Muscle layer of colon (tissue), 2 donors: Measurements from ENCODE around the gene OGFR.
"Not testable (repeated sequence)": the region's sequence is repeated elsewhere in the genome, so short reads cannot be mapped to it uniquely, and the experiment has no call there.

Source experiments
- H3K27ac ChIP-seq: one replicate; pipeline ENCODE4 v1.7.0; 2013; ENCODE audit warnings: low read depth, mild to moderate bottlenecking, low read length, moderate library complexity
- H3K27me3 ChIP-seq, 2 donors: one replicate each; pipeline ENCODE4 v1.7.0; 2013; ENCODE audit warnings: low read length in 2 of 2, mild to moderate bottlenecking in 2 of 2; ENCODE audit not compliant: insufficient read depth in 2 of 2, control insufficient read depth in 1 of 2
- H3K36me3 ChIP-seq: one replicate; pipeline ENCODE4 v1.7.0; 2013; ENCODE audit warnings: mild to moderate bottlenecking, low read length; ENCODE audit not compliant: insufficient read depth
- H3K4me1 ChIP-seq: one replicate; pipeline ENCODE4 v1.7.0; 2013; ENCODE audit warnings: mild to moderate bottlenecking, low read length; ENCODE audit not compliant: insufficient read depth
- H3K4me3 ChIP-seq, 2 donors: one replicate each; pipeline ENCODE4 v1.7.0; 2013; ENCODE audit warnings: low read length in 2 of 2, low read depth in 1 of 2, mild to moderate bottlenecking in 1 of 2, moderate library complexity in 1 of 2
- H3K9ac ChIP-seq: one replicate; pipeline ENCODE4 v1.7.0; 2013; ENCODE audit warnings: low read length
- H3K9me3 ChIP-seq: one replicate; pipeline ENCODE4 v1.7.0; 2013; ENCODE audit warnings: mild to moderate bottlenecking, low read length
- donor health status: abdominal sarcoma.
- donor health status: Adenocarcinoma of cecum.

OGFR gene

DNA sequence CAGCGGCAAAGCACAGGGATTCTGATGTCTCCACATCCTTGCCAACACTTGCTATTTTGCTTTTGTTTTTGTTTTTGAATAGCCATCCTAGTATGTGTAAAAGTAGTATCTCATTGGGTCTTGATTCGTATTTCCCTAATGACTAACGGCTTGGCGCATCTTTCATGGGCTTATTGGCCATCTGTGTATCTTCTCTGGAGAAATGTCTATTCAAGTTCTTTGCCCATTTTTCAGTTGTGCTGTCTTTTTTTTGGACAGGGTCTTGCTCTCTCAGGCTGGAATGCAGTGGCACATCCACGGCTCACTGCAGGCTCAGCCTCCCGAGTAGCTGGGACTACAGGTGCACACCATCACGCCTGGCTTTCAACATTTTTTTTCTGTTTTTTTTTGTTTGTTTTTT is 39.5 kb downstream of the OGFR start:
- Histone ChIP-seq H3K27me3 (peaks cover 0 to 7% of the 10 kb centered on the region in 2 donors), H3K36me3 (peaks cover 5% of the 10 kb centered on the region), H3K27ac (no peak overlapping the region), H3K9me3 (no peaks in the 10 kb centered on the region), H3K4me1 (no peaks in the 10 kb centered on the region), H3K9ac (no peak overlapping the region), H3K4me3 (no peak overlapping the region)

DNA sequence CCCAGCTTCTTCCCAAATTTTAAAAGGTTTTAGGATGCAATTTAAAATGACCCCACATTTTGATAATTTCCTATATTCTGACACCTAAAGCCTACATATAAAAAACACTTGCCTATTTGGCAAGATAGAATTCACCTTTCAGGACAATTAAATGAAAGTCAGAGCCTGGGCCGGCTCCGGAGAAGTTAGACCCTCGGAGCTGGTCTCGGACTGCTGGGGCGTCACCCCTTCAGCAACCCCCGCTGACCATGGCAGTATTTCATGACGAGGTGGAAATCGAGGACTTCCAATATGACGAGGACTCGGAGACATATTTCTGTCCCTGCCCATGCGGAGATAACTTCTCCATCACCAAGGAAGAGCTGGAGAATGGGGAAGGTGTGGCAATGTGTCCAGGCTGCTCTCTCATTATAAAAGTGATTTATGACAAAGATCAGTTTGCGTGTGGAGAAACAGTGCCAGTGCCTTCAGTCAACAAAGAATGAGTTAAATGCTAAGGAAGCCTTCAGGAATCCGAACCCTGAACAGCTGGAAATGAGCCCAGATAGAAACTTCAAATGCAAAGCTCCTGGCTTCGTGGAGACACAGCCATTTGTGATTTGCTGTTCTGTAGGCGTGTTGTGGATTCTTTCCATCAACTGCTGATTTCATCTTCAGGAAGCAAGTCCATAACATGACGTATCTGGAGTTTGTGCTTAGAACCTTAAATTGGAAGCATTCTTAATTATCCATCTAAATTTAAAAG is 41.0 kb downstream of the OGFR start:
- no peak overlapping the region for H3K27ac ChIP-seq

DNA sequence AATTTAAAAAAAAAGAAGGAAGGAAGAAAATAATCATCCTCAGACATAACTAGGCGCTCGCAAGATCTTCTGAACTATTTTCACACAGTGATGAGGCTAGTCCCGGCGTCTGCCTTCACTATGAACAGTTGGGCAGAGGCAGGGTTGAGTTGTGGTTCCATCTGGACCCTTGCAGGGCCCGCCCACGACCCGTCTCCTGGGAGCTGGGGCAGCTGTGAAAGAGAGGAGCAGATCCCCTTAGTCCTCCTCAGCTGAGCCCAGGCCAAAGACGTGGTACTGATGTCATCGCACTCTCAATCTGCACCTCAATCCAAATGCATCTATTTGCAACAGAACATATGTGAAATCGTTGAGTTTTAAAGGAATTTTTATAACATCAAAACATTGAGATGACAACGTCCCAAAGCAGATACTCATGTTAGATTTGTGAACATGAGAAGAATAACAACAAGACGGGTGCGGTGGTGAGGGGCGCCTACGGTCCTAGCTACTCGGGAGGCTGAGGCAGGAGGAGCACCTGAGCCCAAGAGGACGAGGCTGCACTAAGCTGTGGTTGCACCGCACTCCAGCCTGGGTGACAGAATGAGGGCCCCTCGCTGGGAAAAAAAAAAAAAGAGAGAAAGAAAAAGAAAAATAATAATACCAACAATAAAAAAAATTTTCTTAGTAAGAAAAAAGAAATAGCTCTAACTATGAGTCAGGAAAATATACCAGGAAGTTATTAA is 41.7 kb downstream of the OGFR start:
- Histone ChIP-seq H3K9me3 (no peaks in the 10 kb centered on the region), H3K4me1 (no peaks in the 10 kb centered on the region), H3K9ac (no peak overlapping the region), H3K4me3 (no peak overlapping the region), H3K27ac (no peak overlapping the region), H3K27me3 (no peaks in the 10 kb centered on the region), H3K36me3 (peaks cover 5% of the 10 kb centered on the region)

More for the DNA sequence above, 41.0 kb downstream of the OGFR start:
- Histone ChIP-seq H3K4me3 (no peak overlapping the region), H3K4me1 (no peaks in the 10 kb centered on the region), H3K27me3 (no peaks in the 10 kb centered on the region), H3K36me3 (peaks cover 5% of the 10 kb centered on the region), H3K9me3 (no peaks in the 10 kb centered on the region), H3K9ac (no peak overlapping the region)

- H3K4me1 ChIP-seq, H3K9ac ChIP-seq, H3K9me3 ChIP-seq, H3K4me3 ChIP-seq, H3K27me3 ChIP-seq, H3K27ac ChIP-seq: not testable (repeated sequence)
- peaks cover 13% of the 10 kb centered on the region for H3K36me3 ChIP-seq
Observed at GRCh38 chr20:62848917-62849316, 44.3 kb downstream of the OGFR start.

DNA sequence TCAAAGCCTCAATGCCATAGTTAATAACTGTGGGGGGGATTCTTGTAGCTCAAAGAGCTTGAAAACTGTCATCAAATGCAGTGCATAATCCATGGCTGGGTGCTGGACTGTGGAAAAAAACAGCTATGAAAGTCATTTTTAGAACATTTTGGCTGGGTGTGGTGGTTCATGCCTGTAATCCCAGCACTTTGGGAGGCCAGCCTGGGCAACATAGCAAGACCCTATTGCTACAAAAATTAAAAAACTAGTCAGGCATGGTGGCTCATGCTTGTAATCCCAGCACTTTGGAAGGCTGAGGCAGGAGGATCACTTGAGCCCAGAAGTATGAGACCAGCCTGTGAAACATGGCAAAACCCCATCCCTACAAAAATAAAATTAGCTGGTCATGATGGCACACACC is 44.8 kb downstream of the OGFR start:
- Histone ChIP-seq H3K9ac (no peak overlapping the region), H3K9me3 (no peaks in the 10 kb centered on the region), H3K36me3 (peaks cover 13% of the 10 kb centered on the region), H3K27ac (no peak overlapping the region), H3K4me3 (no peak overlapping the region), H3K27me3 (no peaks in the 10 kb centered on the region), H3K4me1 (no peaks in the 10 kb centered on the region)

DNA sequence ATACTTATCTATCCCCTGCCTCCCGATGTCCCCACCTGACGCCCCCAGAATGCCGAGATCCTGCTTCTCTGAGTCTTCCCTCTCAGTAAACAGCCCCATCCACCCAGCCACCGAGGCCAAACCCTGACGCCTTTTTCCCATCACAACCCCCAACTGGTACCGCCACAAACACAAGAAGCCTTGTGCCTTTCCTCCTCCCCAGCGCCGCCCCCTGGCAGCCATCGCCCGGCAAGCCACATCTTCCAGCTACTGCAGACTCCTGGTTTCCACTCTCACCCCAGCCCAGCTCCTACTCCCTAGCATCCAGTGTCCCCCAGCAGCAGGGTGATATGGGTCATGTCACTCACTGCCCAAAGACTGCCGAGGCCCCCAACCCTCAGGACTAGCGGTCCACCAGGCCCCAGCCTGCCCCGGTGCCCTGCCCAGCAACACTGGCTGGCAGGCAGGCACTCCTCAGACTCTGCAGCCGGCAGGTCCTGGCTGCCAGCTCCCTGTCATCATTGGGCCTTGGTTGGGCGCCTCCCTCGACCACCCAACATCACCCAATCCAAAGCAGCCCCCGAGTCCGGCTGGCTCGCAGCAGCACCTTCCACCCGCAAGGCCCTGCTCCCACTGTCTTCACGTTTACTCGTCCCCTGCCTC is 45.8 kb downstream of the OGFR start:
- peaks cover 11% of the 10 kb centered on the region for H3K36me3 ChIP-seq
- no peaks in the 10 kb centered on the region for H3K9me3 ChIP-seq
- H3K4me3 ChIP-seq, result no peak overlapping the region
- no peaks in the 10 kb centered on the region for H3K4me1 ChIP-seq
- H3K9ac ChIP-seq, result no peak overlapping the region
- H3K27ac ChIP-seq, result no peak overlapping the region
- no peaks in the 10 kb centered on the region for H3K27me3 ChIP-seq

- Histone ChIP-seq H3K9me3 (no peaks in the 10 kb centered on the region), H3K27ac (no peak overlapping the region), H3K36me3 (peaks cover 15% of the 10 kb centered on the region), H3K9ac (no peak overlapping the region), H3K27me3 (no peaks in the 10 kb centered on the region), H3K4me3 (no peak overlapping the region), H3K4me1 (no peaks in the 10 kb centered on the region)
Observed at GRCh38 chr20:62852196-62852595, 47.6 kb downstream of the OGFR start.

- Histone ChIP-seq H3K27me3 (no peaks in the 10 kb centered on the region), H3K9me3 (no peaks in the 10 kb centered on the region), H3K9ac (no peak overlapping the region), H3K4me1 (no peaks in the 10 kb centered on the region), H3K36me3 (peaks cover 20% of the 10 kb centered on the region), H3K27ac (no peak overlapping the region), H3K4me3 (no peak overlapping the region)
Observed at GRCh38 chr20:62852841-62853240, 48.2 kb downstream of the OGFR start.

DNA sequence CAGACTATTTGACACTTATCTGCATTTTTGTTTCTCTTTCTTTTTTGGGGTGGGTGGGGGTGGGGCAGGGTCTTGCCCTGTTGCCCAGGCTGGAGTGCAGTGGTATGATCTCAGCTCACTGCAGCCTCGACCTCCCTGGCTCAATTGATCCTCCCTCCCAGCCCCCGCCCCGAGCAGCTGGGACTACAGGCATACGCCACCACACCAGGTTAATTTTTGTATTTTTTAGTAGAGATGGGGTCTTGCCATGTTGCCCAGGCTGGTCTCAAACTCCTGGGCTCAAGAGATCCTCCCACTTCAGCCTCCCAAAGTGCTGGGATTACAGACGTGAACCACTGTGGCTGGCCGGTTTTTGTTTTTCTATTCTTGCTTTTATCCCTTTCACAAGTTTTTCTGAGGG is 48.7 kb downstream of the OGFR start:
- not testable (repeated sequence) for H3K27ac ChIP-seq

DNA sequence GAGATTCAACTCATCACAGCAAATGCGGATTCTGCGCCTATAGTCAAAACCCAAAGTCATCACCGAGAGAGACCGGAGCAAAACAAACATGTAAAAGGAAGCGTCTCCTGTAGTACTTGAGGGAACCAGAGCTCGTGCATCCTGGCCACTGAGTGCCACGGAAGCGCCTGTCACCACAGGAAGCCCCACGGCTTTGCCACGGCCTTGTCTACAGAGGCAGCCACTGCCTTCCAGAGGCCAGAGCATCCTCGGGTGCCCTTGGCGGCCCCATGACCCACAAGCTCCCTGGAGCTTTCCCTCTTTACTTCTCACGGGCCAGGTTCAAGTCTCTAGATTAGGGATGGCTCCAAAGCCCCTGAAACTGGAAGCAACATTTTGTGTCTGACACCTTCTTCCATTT is 49.5 kb downstream of the OGFR start:
- Histone ChIP-seq H3K4me1 (no peaks in the 10 kb centered on the region), H3K4me3 (no peak overlapping the region), H3K9me3 (no peaks in the 10 kb centered on the region), H3K27ac (no peak overlapping the region), H3K9ac (no peak overlapping the region), H3K36me3 (peaks cover 20% of the 10 kb centered on the region), H3K27me3 (no peaks in the 10 kb centered on the region)

More for the DNA sequence above, 48.7 kb downstream of the OGFR start:
- not testable (repeated sequence) for H3K27me3 ChIP-seq, H3K4me3 ChIP-seq, H3K9me3 ChIP-seq, H3K4me1 ChIP-seq, H3K9ac ChIP-seq
- peaks cover 20% of the 10 kb centered on the region for H3K36me3 ChIP-seq

GRCh38 chr20:62855120-62855519 is 50.5 kb downstream of the OGFR start:
- Histone ChIP-seq H3K27me3 (no peaks in the 10 kb centered on the region), H3K4me3 (no peak overlapping the region), H3K9ac (no peak overlapping the region)

More at GRCh38 chr20:62855120-62855519, 50.5 kb downstream of the OGFR start:
- H3K36me3 ChIP-seq, result peaks cover 20% of the 10 kb centered on the region
- no peaks in the 10 kb centered on the region for H3K9me3 ChIP-seq
- H3K4me1 ChIP-seq, result peaks cover 10% of the 10 kb centered on the region
- no peak overlapping the region for H3K27ac ChIP-seq
